ENCODE data around the gene KCNQ4. TPM values are rescaled to one million over a fixed set of nuclear protein-coding genes. Genes with fewer than 3 reads are reported as not detected.

Gene KCNQ4
- polyA plus RNA-seq, 1 donor = 2.0 TPM

DNA sequence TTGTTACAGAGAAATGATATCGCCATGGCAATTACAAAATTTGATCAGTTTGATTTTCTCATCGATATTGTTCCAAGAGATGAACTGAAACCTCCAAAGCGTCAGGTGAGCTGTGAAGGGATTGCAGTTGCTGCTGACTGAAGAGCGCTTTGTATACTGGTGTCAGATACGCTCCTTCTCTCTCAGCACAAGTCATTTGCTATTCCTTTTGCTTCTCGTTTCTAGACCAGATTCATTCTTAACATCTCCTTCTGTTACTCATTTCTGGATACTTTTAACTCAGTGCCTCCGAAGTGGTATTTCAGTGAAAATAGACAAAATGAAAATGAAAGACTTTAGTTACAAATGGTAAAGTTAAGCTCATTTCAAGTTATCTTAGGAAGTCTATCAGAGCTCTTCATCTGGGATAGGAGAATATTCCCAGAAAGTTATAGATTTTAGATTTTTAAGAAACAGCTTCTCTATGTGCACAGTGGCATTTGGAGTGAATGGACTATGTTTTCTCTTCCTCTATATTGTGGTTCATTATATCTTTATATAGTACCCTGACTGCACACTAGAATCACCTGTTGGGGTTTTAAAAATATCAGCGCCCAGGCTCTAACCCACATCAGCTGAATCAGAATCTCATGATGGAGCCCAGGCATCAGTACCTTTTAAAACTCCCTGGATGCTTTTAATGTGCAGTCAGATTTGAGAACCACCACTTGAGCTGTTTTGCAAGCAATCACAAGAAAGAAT, 30.3 kb upstream of the KCNQ4 start:
- no peak for DNase-seq

DNA sequence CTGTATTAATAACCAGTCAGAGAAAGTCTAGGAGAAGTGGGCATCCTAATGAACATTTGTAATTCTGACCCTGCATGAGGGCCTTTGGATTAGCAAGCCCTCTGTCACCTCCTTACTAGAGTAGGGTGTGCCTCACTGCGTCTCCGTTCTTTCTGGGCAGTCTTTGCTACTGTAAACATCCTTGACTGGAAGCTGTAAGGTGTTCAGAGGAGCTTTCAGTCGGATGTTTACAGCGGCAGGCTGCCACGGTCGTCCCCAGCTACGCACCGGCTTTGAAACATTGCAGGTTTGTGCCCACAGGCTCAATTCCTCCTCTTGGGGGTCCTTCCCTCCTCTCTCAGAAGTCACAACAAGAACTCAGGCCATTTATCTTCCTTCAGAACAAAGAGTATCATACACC, 29.4 kb upstream of the KCNQ4 start:
- no peak for DNase-seq

DNA sequence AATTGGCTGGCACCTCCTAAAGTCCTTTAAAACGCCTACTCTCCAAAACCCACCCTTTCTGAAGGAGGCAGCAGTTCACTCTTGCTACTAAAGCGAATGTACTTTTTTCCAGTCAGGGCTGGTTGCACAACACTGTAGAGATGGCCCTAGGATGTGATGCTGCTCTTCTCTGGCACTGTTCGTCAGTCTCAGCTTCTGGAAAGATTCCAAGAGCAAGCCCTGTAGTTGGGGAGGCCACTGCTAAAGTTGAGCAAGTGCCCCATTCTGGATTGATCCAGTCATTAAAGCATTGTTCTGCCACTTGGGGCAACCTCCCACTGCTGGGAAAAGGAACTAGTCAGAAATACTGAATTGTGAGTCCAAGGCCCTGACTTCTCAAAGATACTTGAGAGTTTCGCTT, 28.5 kb upstream of the KCNQ4 start:
- DNase-seq = no peak

DNA sequence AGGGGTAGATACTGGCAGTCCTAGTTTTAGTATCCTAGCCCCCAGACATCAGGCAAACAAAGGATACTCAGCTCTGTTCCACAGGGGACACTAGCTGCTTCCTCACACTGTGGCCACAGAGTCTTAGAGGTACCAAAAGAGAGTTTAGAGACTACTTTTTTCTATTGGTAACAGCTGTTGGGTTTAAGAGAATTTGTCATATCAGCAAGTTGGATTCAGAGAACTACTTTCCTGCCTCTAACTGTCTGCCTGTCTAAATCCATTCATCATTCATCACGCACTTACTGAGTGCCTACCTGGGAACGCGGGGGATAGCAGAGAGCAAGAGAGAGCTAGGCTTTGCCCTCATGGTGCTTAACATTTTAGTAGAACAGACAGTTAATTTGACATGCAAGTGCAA, 27.1 kb upstream of the KCNQ4 start:
- DNase-seq = no peak

DNA sequence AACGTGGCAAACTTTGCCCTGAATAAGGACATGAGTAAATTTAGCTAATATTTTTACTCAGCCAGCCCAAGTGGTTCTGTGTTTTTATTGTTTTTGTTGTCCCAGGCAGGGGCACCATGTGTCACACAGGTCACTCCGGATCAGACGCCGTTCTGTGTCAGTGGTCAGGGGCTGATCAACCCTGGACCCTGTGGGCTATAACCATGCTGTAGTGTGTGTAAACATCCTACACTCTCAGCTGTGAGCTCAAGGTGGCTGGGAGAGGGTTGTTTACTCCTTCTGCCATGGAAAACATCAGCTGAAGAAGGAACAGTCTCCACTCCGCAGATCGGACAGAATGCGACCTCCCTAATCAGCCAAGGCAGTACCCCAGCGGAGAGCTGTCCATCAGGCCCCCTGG, 26.5 kb upstream of the KCNQ4 start:
- no peak for DNase-seq

DNA sequence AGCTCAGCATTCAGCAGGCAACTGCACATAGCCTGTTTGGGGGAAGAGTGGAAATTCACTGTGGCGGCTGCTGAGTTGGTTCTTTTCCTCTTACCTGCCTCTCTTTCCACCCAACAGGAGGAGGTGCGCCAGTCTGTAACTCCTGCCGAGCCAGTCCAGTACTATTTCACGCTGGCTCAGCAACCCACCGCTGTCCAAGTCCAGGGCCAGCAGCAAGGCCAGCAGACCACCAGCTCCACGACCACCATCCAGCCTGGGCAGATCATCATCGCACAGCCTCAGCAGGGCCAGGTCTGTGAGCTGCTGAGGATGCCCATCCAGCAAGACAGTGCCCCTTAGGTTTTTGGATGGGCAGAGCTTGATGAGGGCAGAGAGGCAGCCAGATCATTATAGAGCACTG, 25.6 kb upstream of the KCNQ4 start:
- no peak for DNase-seq

DNA sequence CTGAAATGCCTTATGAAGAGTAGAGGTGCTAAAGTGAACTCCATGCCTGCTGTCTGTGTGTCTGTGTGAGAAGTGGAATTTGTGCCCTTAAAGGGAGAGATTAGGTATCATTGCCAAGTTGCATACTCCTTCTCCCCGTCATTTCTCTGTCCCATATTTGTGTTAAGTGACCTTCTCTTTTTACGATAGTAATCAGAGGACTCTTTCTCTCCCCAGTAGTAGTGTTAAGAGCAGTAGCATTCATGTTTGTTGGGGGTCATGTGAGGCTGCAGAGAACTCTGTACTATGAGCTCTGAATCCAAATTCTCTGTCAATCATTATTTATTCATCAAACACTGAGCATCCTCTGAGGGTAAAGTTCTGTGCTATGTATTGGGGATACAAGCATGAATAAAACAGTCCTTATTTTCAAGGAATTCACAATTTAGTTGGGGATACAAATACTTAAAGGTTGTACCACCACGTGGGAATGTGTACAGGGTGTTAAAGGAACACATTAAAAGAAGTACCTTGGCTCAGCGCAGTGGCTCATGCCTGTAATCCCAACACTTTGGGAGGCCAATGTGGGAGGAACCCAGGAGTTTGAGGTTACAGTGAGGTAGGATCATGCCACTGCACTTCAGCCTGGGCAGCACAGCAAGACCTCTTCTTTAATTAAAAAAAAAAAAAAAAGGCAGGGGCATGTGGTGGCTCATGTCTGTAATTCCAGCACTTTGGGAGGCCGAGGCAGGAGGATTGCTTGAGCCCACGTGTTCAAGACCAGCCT, 24.8 kb upstream of the KCNQ4 start:
- no peak for DNase-seq

DNA sequence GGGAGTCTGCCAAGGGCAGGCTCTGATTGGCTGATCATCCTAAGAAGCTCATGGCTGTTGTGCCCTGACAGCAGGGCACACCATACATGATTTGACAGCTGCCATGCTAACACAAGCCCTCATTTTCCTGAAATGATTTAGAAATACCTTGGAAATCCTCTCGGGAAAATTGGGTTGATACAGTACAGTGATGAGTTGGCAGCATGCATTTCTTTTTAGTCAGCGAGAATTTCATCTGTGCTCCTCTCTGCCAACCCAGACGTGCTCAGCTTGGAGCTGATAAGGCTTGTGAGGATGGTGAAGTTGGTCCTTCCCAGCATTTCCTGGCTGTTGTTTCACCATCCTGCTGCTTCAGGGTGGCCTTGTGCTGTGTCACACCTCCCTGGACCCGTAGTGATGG, 22.6 kb upstream of the KCNQ4 start:
- DNase-seq = no peak

DNA sequence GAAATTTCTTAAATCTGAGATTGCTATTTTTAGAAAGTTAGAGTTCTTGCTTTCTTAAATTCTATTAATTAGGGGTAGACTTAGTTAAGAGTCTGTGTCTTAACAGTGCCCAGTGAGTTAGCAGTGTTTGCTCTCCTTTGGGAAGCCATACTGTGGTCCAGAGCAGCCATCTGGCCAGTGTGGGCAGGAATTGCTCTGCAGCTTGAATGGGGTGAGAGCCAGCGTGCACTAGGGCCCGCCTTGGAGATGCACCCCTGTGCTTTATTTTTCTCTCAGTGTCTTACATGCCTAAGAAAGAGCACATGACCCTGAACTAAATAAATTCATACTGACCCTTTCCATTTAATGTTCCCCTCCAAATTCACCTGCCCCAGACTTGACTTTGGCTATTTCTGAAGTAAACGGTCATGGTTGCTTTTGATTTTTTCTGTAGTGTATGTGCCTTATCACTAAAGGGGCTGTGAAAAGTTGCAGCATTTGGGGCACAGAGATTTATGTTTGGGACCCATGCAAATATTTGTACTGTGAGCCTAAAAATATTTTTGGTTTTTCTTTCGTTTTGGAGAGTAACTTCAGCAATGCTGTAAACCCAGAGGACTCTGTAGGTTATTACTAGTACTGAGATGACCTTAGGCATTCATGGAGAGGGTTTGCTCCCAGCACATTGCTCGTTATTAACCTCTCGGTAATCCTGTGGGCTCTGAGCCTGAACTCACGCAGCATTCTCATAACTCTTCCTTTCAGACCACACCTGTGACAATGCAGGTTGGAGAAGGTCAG, 21.3 kb upstream of the KCNQ4 start:
- no peak for DNase-seq

DNA sequence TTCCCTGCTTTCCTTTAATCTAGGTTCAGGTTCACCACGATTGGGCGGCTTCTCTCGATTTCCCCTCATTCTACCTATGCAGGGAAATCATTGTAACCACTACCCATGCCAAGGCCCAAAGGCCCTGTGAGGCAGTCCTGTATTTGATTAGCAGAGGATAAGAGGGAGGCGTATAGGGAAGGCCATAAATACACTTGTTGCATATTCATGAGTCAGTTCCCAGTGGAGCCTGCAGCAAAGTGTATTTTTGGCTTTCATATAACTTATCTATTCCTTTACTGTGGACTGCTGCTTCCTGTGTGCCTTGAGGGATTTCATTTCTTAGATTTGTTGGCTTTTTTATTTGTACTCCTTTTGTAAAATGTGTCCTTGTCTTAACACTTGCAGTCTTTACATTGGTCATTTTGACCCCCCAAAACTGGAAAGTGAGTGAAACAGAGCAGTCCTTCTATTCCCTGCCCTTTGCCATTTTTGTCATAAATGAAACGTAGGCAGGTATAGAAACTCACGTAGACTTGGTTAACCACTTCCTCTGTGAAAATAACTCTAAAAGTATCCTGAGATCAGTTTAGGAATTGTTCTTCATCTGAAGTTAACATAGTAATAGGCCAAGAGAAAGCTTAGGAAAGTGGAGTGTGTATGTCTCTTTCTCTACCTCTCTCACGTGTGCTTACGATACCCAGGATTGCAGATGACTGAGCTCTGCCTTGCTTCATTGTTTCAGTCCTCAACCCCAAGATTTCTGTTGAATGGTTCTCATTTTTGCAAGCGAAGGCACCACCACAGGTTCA, 19.6 kb upstream of the KCNQ4 start:
- no peak for DNase-seq

DNA sequence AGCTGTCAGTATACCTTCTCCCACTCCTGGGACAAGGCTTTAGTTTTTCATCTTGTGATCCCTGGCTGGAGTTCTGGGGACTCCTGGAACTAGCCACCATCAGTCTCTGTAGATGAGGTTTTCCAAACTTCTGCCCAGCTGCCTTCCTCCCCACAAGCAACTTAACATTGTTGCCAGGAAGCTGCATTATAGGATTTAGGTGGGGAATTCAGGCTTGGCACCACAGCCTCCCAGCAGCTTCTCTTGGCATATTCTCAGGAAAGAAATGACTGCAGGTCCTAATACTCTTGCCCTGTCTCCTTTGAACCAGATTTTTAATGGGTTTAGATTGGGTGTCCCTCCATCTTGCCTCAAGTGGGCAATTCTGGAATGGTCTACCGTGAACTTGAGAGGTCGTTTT, 18.6 kb upstream of the KCNQ4 start:
- DNase-seq = no peak

DNA sequence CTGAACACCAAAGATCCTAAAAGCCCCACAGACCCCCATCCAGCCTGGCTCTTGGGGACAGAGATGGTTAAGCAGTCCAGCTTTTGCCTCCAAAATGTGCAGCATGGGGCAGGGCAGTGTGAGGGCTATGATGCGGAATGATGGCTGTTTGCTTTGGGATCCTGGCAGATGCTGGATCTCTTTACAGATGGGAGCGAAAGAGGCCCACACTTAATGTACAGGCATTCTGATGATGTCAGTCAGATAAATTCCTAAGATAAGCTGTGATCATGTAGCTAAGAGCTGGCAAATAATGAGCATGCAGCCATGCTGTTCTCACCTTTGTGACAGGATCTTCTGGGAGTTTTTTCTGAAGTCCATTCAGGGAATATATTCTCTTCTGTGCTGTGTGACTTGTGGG, 17.6 kb upstream of the KCNQ4 start:
- no peak for DNase-seq

DNA sequence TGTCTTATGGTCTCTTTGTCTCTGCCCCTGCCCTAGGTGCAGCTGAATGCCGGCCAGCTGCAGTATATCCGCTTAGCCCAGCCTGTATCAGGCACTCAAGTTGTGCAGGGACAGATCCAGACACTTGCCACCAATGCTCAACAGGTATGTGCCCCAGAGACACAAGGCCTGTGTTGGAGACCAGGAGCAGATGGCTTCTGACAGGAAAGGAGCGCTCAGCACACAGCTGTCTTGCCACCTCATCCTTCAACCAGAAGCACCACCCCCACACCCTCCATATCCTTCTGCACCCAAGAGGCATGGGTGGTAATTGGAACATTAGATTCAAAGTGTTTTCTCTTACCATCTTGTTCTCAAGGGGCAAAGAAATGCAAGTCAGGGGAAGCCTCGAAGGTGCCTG, 17.0 kb upstream of the KCNQ4 start:
- no peak for DNase-seq

DNA sequence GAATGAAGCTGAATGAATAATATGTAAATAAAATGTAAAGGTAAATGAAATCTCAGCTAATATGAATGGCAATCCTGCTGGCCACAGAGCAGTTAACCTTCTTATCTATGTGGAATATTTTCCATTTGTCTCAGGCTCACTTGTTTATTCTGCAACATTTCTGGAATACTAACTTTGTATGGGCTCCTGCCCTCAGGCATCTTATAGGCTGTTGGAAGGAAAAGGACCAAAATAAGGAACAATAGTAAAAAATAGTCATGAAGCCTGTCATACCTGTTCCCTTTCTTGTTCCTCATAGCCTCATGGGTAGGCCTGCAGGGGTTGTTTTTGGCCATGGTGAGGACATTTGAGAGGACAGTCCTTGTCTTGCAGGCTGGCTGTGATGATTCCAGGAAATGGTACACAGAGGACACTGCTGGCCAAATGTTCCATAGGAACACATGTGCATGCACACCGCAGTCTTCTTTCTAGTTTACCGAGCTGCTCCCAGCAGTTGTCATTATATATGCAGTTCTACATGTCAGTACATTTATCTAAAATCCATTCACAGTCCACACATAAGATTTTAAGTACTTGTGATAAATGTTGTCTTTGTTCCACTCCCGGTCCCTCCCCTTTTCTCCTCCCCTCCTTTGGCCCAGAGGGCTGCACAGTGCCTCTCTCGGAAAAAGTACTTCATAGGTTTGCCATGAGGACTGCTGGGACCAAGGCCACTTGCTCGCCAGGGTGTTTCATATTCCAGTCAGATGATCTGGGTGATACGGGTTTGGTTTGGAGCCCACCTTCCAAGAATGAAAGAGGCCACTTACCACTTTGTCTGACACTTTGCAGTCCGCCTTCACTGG, 15.2 kb upstream of the KCNQ4 start:
- DNase-seq = no peak

DNA sequence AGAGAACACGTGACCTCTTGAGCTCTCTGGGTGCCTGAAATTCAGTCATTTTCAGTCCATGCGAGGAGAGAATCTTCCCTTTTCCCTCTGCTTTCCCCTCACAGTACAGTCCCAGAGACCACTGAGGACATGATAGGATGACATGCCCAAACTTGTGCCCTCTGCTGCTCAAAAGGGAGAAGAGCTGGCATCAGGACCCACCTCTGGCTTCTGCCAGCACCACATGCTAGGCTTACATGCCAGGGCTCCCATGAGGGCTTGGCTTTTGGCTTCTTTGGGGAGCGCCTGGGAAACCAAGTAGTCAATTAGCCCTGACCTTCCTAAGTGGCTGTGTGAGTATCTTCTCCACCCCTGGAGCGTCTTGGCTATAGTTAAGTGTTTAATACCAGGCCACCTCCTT, 13.8 kb upstream of the KCNQ4 start:
- no peak for DNase-seq

DNA sequence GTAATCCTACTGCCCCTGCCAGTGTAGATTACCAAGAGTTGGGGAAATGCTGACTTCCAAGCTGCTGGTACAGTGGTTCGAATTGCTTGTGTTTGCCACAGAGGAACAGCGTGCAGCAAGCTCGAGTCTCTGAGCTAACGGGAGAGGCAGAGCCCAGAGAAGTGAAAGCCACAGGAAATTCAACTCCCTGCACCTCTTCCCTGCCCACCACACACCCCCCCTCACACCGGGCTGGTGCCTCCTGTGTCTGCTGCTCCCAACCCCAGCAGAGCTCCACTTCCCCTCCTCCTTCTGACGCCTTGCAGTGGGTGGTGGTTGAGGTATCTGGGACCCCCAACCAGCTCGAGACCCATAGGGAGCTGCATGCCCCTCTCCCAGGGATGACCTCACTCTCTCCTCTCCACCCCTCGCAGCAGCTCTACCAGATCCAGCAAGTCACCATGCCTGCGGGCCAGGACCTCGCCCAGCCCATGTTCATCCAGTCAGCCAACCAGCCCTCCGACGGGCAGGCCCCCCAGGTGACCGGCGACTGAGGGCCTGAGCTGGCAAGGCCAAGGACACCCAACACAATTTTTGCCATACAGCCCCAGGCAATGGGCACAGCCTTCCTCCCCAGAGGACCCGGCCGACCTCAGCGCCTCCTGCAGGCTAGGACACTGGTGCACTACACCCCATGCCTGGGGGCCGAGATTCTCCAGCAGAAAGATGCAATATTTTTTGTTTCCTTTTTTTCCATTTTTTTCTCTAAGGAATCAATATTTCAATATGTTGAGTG, 13.1 kb upstream of the KCNQ4 start:
- DNase-seq = no peak

DNA sequence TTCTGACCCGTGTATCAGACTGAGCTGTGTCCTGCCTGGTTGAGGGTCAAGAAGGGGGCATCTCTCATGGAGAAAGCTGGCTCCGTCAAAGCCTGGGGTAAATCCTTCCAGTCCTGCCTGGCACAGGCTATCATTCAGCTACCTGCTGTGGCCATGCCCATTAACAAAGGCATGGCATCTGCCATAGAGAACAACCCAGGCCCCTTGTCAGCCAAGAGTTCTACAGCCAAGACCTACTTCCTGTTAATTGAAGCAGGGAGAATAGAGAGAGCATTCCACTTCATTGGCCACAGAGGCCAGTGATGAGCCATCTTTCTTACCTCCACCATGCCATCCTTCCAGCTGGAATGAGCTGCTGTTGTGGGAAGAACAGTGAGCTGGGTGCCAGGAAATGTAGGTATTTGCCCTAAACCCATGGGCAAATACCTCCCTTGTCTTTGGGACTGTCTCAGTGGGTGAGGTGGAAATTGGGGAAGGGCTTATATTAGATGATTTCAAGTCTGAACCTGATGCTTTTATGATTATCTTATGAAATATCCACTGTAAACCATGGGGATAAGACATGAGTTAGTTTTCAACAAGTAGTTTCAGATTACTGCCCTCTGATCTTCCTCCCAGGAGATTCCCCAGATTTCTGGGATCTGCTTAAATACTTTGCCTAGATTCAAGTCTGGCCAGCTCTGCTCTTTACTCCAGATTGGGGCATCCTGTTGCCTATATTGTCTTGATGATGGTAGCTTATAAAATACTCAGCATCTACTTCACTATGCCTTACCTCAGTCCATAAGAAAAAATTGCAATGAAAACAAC, 11.2 kb upstream of the KCNQ4 start:
- no peak for DNase-seq

DNA sequence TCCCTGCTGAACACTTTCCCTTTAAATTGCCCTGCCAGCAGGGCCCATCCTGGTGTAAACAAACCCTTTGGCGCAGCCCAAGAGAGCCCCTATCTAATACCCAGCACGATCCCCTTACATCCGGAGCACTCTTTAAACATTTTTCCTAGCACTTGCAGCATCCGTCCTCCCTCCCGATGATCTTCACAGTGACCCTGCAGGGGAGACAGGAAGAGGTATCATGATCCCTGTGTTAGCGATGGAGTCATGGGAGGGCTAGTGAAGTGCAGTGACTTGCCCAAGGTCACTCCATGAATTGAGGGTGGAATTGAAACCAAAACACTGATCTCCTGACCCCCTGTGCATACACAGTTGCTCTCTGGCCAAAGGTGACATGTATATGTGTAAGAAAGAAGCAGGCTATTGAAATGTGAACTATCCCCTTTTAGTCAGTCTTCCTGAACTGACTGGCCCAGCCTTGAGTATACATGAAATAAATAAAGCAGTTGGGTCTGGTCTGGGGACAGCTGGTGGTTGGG, 9.8 kb upstream of the KCNQ4 start:
- no peak for DNase-seq

DNA sequence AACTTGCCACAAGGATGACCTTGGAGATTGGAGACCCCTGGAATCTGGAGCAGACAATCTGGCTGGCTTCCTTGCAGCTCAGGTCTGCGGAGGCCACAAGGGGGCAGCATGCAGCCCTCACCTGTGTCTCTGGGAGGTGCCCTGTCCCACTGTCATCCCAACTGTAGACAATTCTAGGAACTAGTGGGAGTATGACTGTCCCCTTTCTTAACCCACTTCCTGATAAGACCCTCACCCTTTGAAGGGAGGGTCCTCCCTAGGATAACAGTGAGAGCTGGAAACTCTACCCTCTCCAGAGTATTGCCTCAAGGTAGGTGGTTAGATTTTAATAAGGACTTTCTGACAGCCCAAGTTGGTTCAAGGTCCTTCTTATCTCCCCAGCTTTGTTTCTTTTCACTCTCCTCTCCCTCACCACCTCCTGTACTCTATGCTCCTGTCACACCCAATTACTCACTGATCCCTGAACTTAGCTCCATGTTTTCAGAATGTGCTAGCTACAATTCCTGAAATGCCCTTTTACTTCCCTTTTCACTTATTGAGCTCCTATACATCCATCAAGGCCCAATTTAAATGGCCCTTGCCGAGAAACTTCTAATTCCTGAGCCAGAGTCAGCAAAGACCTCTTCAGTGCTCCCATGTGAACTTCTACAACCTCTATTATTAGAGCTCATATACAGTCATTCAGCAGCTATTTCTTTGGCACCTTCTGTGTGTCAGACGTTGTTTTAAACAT, 9.2 kb upstream of the KCNQ4 start:
- DNase-seq = no peak

All from left kidney (tissue), 2 donors.